ES-I3 (cell line): ENCODE measurements around the gene PELO.
A peak's percentile ranks its signal among the peaks of the same experiment; 100 is the strongest.

ENCODE experiments used
- H3K36me3 ChIP-seq: 2 replicates; pipeline ENCODE4 v1.6.1; 2013; ENCODE audit warnings: mild to moderate bottlenecking, low read length, control low read depth, moderate library complexity; ENCODE audit not compliant: insufficient read depth
- H3K4me1 ChIP-seq: 2 replicates; pipeline ENCODE4 v1.6.1; 2013; ENCODE audit warnings: mild to moderate bottlenecking, control low read depth, low read length; ENCODE audit not compliant: insufficient read depth
- H3K9ac ChIP-seq: 2 replicates; pipeline ENCODE4 v1.6.1; 2013; ENCODE audit warnings: low read depth, mild to moderate bottlenecking, low read length, moderate library complexity
- H3K9me3 ChIP-seq: 2 replicates; pipeline ENCODE4 v1.6.1; 2013; ENCODE audit warnings: mild to moderate bottlenecking, low read length, moderate library complexity; ENCODE audit not compliant: control insufficient read depth, insufficient read depth

PELO gene

GRCh38 chr5:52800394-52801213 lies 12.9 kb downstream of the PELO start:
- Histone ChIP-seq H3K4me1 (peaks cover 11% of the 10 kb centered on the region; the same call in 1 of the 2 replicates), H3K9ac (peak overlapping the region; percentile 91), H3K36me3 (no peaks in the 10 kb centered on the region; the same call in 1 of the 2 replicates), H3K9me3 (no peaks in the 10 kb centered on the region)

- no peaks in the 10 kb centered on the region for H3K9me3 ChIP-seq
Observed at GRCh38 chr5:52801329-52801728, 13.6 kb downstream of the PELO start.

GRCh38 chr5:52802272-52802973 lies 14.7 kb downstream of the PELO start:
- H3K9ac ChIP-seq, result no peak overlapping the region; the same call in 1 of the 2 replicates
- no peaks in the 10 kb centered on the region; the same call in 1 of the 2 replicates for H3K36me3 ChIP-seq
- H3K4me1 ChIP-seq, result peaks cover 11% of the 10 kb centered on the region; the same call in 1 of the 2 replicates
- H3K9me3 ChIP-seq, result no peaks in the 10 kb centered on the region

More at GRCh38 chr5:52801329-52801728, 13.6 kb downstream of the PELO start:
- Histone ChIP-seq H3K4me1 (peaks cover 11% of the 10 kb centered on the region; the same call in 1 of the 2 replicates), H3K9ac (peak overlapping the region; percentile 91), H3K36me3 (no peaks in the 10 kb centered on the region; the same call in 1 of the 2 replicates)

GRCh38 chr5:52802974-52803336 lies 15.2 kb downstream of the PELO start:
- no peaks in the 10 kb centered on the region; the same call in 1 of the 2 replicates for H3K36me3 ChIP-seq
- no peak overlapping the region for H3K9ac ChIP-seq
- peaks cover 8% of the 10 kb centered on the region; the same call in 1 of the 2 replicates for H3K4me1 ChIP-seq
- H3K9me3 ChIP-seq, result no peaks in the 10 kb centered on the region

- peaks cover 6% of the 10 kb centered on the region; the same call in 1 of the 2 replicates for H3K4me1 ChIP-seq
- no peaks in the 10 kb centered on the region for H3K9me3 ChIP-seq
- H3K9ac ChIP-seq, result no peak overlapping the region
- H3K36me3 ChIP-seq, result no peaks in the 10 kb centered on the region; the same call in 1 of the 2 replicates
Observed at GRCh38 chr5:52804387-52804791, 16.7 kb downstream of the PELO start.

- Histone ChIP-seq H3K9ac (no peak overlapping the region), H3K36me3 (no peaks in the 10 kb centered on the region; the same call in 1 of the 2 replicates), H3K4me1 (peaks cover 6% of the 10 kb centered on the region; the same call in 1 of the 2 replicates), H3K9me3 (no peaks in the 10 kb centered on the region)
Observed at GRCh38 chr5:52804981-52805380, 17.3 kb downstream of the PELO start.

- Histone ChIP-seq H3K9ac (no peak overlapping the region), H3K36me3 (no peaks in the 10 kb centered on the region; the same call in 1 of the 2 replicates), H3K4me1 (peaks cover 8% of the 10 kb centered on the region; the same call in 1 of the 2 replicates), H3K9me3 (no peaks in the 10 kb centered on the region)
Observed at GRCh38 chr5:52805615-52806014, 17.9 kb downstream of the PELO start.

- H3K4me1 ChIP-seq, result peaks cover 17% of the 10 kb centered on the region
- no peaks in the 10 kb centered on the region for H3K9me3 ChIP-seq
- H3K36me3 ChIP-seq, result no peaks in the 10 kb centered on the region; the same call in 1 of the 2 replicates
- no peak overlapping the region for H3K9ac ChIP-seq
Observed at GRCh38 chr5:52807037-52807436, 19.3 kb downstream of the PELO start.

- no peak overlapping the region for H3K9ac ChIP-seq
- no peaks in the 10 kb centered on the region; the same call in 1 of the 2 replicates for H3K36me3 ChIP-seq
- no peaks in the 10 kb centered on the region for H3K9me3 ChIP-seq
- peaks cover 17% of the 10 kb centered on the region for H3K4me1 ChIP-seq
Observed at GRCh38 chr5:52807723-52808122, 20.0 kb downstream of the PELO start.

- H3K36me3 ChIP-seq, result no peaks in the 10 kb centered on the region; the same call in 1 of the 2 replicates
- H3K4me1 ChIP-seq, result peaks cover 14% of the 10 kb centered on the region
- H3K9me3 ChIP-seq, result no peaks in the 10 kb centered on the region
- H3K9ac ChIP-seq, result no peak overlapping the region
Observed at GRCh38 chr5:52808316-52808901, 20.7 kb downstream of the PELO start.

GRCh38 chr5:52809884-52810283 lies 22.2 kb downstream of the PELO start:
- Histone ChIP-seq H3K4me1 (peaks cover 12% of the 10 kb centered on the region; the same call in 1 of the 2 replicates), H3K36me3 (no peaks in the 10 kb centered on the region), H3K9ac (no peak overlapping the region), H3K9me3 (no peaks in the 10 kb centered on the region)

GRCh38 chr5:52810426-52810825 lies 22.7 kb downstream of the PELO start:
- Histone ChIP-seq H3K36me3 (no peaks in the 10 kb centered on the region), H3K4me1 (peaks cover 12% of the 10 kb centered on the region; the same call in 1 of the 2 replicates), H3K9me3 (no peaks in the 10 kb centered on the region), H3K9ac (no peak overlapping the region)

- H3K36me3 ChIP-seq, result no peaks in the 10 kb centered on the region
- H3K9me3 ChIP-seq, result no peaks in the 10 kb centered on the region
- H3K9ac ChIP-seq, result no peak overlapping the region
- H3K4me1 ChIP-seq, result peaks cover 12% of the 10 kb centered on the region; the same call in 1 of the 2 replicates
Observed at GRCh38 chr5:52811067-52811749, 23.5 kb downstream of the PELO start.
